ENCODE measurements around the gene PLCH1. TPM values are rescaled to one million over a fixed set of nuclear protein-coding genes. Genes with fewer than 3 reads are reported as not detected.

Gene PLCH1
- total and polyA plus RNA-seq, 9 of the 15 experiments (the other 6 are each of a cell fraction or from before 2014, with no cell fraction given), result 0.17 to 0.62 (median 0.40) TPM

- TF ChIP-seq PRDM10 (IDR thresholded peaks at IDR 0.05; ENCODE audit: partially characterized antibody), result no peak
- TF ChIP-seq POLR2H (tag; IDR thresholded peaks at IDR 0.05; ENCODE audit: low read depth), result 0 out of 2 replicates have a peak, but pooled peaks have one; percentile 35
- TF ChIP-seq POLR2AphosphoS5 (IDR thresholded peaks at IDR 0.05; ENCODE audit: control insufficient read depth, insufficient read depth, low read depth, low read length), result peak; percentile 85
- TF ChIP-seq, protein P1, sequence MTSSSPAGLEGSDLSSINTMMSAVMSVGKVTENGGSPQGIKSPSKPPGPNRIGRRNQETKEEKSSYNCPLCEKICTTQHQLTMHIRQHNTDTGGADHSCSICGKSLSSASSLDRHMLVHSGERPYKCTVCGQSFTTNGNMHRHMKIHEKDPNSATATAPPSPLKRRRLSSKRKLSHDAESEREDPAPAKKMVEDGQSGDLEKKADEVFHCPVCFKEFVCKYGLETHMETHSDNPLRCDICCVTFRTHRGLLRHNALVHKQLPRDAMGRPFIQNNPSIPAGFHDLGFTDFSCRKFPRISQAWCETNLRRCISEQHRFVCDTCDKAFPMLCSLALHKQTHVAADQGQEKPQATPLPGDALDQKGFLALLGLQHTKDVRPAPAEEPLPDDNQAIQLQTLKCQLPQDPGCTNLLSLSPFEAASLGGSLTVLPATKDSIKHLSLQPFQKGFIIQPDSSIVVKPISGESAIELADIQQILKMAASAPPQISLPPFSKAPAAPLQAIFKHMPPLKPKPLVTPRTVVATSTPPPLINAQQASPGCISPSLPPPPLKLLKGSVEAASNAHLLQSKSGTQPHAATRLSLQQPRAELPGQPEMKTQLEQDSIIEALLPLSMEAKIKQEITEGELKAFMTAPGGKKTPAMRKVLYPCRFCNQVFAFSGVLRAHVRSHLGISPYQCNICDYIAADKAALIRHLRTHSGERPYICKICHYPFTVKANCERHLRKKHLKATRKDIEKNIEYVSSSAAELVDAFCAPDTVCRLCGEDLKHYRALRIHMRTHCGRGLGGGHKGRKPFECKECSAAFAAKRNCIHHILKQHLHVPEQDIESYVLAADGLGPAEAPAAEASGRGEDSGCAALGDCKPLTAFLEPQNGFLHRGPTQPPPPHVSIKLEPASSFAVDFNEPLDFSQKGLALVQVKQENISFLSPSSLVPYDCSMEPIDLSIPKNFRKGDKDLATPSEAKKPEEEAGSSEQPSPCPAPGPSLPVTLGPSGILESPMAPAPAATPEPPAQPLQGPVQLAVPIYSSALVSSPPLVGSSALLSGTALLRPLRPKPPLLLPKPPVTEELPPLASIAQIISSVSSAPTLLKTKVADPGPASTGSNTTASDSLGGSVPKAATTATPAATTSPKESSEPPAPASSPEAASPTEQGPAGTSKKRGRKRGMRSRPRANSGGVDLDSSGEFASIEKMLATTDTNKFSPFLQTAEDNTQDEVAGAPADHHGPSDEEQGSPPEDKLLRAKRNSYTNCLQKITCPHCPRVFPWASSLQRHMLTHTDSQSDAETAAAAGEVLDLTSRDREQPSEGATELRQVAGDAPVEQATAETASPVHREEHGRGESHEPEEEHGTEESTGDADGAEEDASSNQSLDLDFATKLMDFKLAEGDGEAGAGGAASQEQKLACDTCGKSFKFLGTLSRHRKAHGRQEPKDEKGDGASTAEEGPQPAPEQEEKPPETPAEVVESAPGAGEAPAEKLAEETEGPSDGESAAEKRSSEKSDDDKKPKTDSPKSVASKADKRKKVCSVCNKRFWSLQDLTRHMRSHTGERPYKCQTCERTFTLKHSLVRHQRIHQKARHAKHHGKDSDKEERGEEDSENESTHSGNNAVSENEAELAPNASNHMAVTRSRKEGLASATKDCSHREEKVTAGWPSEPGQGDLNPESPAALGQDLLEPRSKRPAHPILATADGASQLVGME (CRISPR knock-in tag; IDR thresholded peaks at IDR 0.05), result no peak
- TF ChIP-seq BRCA1 (IDR thresholded peaks at IDR 0.05), result no peak
- no peak for TF ChIP-seq BRCA1 (CRISPR knock-in tag; IDR thresholded peaks at IDR 0.05)
- peak; percentile 34; the same call in 1 of the 2 replicates for TF ChIP-seq HDAC2 (IDR thresholded peaks at IDR 0.05)
- TF ChIP-seq, protein P2, sequence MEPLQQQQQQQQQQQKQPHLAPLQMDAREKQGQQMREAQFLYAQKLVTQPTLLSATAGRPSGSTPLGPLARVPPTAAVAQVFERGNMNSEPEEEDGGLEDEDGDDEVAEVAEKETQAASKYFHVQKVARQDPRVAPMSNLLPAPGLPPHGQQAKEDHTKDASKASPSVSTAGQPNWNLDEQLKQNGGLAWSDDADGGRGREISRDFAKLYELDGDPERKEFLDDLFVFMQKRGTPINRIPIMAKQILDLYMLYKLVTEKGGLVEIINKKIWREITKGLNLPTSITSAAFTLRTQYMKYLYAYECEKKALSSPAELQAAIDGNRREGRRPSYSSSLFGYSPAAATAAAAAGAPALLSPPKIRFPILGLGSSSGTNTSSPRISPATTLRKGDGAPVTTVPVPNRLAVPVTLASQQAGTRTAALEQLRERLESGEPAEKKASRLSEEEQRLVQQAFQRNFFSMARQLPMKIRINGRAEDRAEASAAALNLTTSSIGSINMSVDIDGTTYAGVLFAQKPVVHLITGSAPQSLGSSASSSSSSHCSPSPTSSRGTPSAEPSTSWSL (CRISPR knock-in tag; IDR thresholded peaks at IDR 0.05; ENCODE audit: borderline replicate concordance), result no peak
- TF ChIP-seq PTBP1 (IDR thresholded peaks at IDR 0.05; ENCODE audit: low read depth, low read length), result no peak
- TF ChIP-seq, protein P3, sequence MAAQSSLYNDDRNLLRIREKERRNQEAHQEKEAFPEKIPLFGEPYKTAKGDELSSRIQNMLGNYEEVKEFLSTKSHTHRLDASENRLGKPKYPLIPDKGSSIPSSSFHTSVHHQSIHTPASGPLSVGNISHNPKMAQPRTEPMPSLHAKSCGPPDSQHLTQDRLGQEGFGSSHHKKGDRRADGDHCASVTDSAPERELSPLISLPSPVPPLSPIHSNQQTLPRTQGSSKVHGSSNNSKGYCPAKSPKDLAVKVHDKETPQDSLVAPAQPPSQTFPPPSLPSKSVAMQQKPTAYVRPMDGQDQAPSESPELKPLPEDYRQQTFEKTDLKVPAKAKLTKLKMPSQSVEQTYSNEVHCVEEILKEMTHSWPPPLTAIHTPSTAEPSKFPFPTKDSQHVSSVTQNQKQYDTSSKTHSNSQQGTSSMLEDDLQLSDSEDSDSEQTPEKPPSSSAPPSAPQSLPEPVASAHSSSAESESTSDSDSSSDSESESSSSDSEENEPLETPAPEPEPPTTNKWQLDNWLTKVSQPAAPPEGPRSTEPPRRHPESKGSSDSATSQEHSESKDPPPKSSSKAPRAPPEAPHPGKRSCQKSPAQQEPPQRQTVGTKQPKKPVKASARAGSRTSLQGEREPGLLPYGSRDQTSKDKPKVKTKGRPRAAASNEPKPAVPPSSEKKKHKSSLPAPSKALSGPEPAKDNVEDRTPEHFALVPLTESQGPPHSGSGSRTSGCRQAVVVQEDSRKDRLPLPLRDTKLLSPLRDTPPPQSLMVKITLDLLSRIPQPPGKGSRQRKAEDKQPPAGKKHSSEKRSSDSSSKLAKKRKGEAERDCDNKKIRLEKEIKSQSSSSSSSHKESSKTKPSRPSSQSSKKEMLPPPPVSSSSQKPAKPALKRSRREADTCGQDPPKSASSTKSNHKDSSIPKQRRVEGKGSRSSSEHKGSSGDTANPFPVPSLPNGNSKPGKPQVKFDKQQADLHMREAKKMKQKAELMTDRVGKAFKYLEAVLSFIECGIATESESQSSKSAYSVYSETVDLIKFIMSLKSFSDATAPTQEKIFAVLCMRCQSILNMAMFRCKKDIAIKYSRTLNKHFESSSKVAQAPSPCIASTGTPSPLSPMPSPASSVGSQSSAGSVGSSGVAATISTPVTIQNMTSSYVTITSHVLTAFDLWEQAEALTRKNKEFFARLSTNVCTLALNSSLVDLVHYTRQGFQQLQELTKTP (IDR thresholded peaks at IDR 0.05; ENCODE audit: low read depth in 1 of 2, partially characterized antibody in 2 of 2), result peak; percentile 26 to 42
- no peak for TF ChIP-seq RFX1 (IDR thresholded peaks at IDR 0.05)
These were observed 409.8 kb downstream of the PLCH1 start (continued) for GRCh38 chr3:155334914-155335723.

Measured in K562 (cell line).